ENCODE measurements around the gene ESPN. TPM values are rescaled to one million over a fixed set of nuclear protein-coding genes. Genes with fewer than 3 reads are reported as not detected.

The ESPN gene
- total RNA-seq, 3 donors from 2014 or later (not counting 1 experiment from before 2014, with no cell fraction given), result 1.1 to 2.0 (median 1.7) TPM

GRCh38 chr1:6473974-6474814, 49.6 kb downstream of the ESPN start:
- Mint-ChIP-seq H3K4me1 (peaks cover 0 to 7% of the 10 kb centered on the region in 2 donors), H3K36me3 (no peaks in the 10 kb centered on the region), H3K27ac (no peak overlapping the region), H3K4me3 (no peak overlapping the region), H3K27me3 (ENCODE audit: low read depth in 2 of 2) (peaks cover 0 to 5% of the 10 kb centered on the region in 2 donors), H3K9me3 (no peaks in the 10 kb centered on the region)
- Histone ChIP-seq H3K27me3 (ENCODE audit: control insufficient read depth, insufficient read depth, low read length) (no peaks in the 10 kb centered on the region), H3K27ac (ENCODE audit: low read length) (no peak overlapping the region), H3K4me1 (ENCODE audit: control insufficient read depth, insufficient read depth, low read length) (peaks cover 6% of the 10 kb centered on the region), H3K36me3 (ENCODE audit: control insufficient read depth, insufficient read depth, low read length) (no peaks in the 10 kb centered on the region), H3K9me3 (ENCODE audit: control insufficient read depth, insufficient read depth, low read length) (no peaks in the 10 kb centered on the region), H3K4me3 (ENCODE audit: low read length) (no peak overlapping the region)
- intact Hi-C loops (cut with micrococcal nuclease), result loop anchor here (2.0 kb wide), 1 partner anchor 125 kb away; no protein-coding TSS in a partner anchor
- WGBS (ENCODE audit: insufficient coverage), result 90% methylated on average over 26 of the region's 33 CpGs
- ATAC-seq, result no peak
- DNase-seq, result no peak
- no peak for TF ChIP-seq CTCF (IDR thresholded peaks at IDR 0.05)

GRCh38 chr1:6474815-6475282, 50.3 kb downstream of the ESPN start:
- no peak overlapping the region for H3K4me3 ChIP-seq (ENCODE audit: low read length)
- H3K27ac ChIP-seq (ENCODE audit: low read length), result no peak overlapping the region
- H3K27me3 ChIP-seq (ENCODE audit: control insufficient read depth, insufficient read depth, low read length), result no peaks in the 10 kb centered on the region
- Mint-ChIP-seq H3K4me1 (peaks cover 0 to 7% of the 10 kb centered on the region in 2 donors), H3K36me3 (no peaks in the 10 kb centered on the region), H3K27ac (no peak overlapping the region), H3K4me3 (no peak overlapping the region), H3K27me3 (ENCODE audit: low read depth in 2 of 2) (peaks cover 0 to 5% of the 10 kb centered on the region in 2 donors), H3K9me3 (no peaks in the 10 kb centered on the region)
- no peak for TF ChIP-seq CTCF (IDR thresholded peaks at IDR 0.05)
- H3K36me3 ChIP-seq (ENCODE audit: control insufficient read depth, insufficient read depth, low read length), result no peaks in the 10 kb centered on the region
- peaks cover 6% of the 10 kb centered on the region for H3K4me1 ChIP-seq (ENCODE audit: control insufficient read depth, insufficient read depth, low read length)
- intact Hi-C loops (cut with micrococcal nuclease), result loop anchor here (2.0 kb wide), 1 partner anchor 126 kb away; no protein-coding TSS in a partner anchor
- WGBS (ENCODE audit: insufficient coverage), result 78% methylated on average over 11 of the region's 13 CpGs
- H3K9me3 ChIP-seq (ENCODE audit: control insufficient read depth, insufficient read depth, low read length), result no peaks in the 10 kb centered on the region
- no peak for DNase-seq
- no peak for ATAC-seq

GRCh38 chr1:6475381-6476133, 51.0 kb downstream of the ESPN start:
- Mint-ChIP-seq H3K27ac (no peak overlapping the region), H3K9me3 (no peaks in the 10 kb centered on the region), H3K36me3 (no peaks in the 10 kb centered on the region), H3K4me3 (no peak overlapping the region), H3K27me3 (ENCODE audit: low read depth in 2 of 2) (peaks cover 0 to 5% of the 10 kb centered on the region in 2 donors), H3K4me1 (peaks cover 0 to 7% of the 10 kb centered on the region in 2 donors)
- H3K27me3 ChIP-seq (ENCODE audit: control insufficient read depth, insufficient read depth, low read length), result no peaks in the 10 kb centered on the region
- DNase-seq, result peak; percentile 69 to 91
- no peak overlapping the region for H3K4me3 ChIP-seq (ENCODE audit: low read length)
- peak; percentile 83 to 97 (median 95) for ATAC-seq
- intact Hi-C loops (cut with micrococcal nuclease), result loop anchor here (2.0 kb wide), 1 partner anchor 127 kb away; no protein-coding TSS in a partner anchor
- no peaks in the 10 kb centered on the region for H3K36me3 ChIP-seq (ENCODE audit: control insufficient read depth, insufficient read depth, low read length)
- TF ChIP-seq CTCF (IDR thresholded peaks at IDR 0.05), result peak; percentile 97
- peaks cover 6% of the 10 kb centered on the region for H3K4me1 ChIP-seq (ENCODE audit: control insufficient read depth, insufficient read depth, low read length)
- H3K9me3 ChIP-seq (ENCODE audit: control insufficient read depth, insufficient read depth, low read length), result no peaks in the 10 kb centered on the region
- no peak overlapping the region for H3K27ac ChIP-seq (ENCODE audit: low read length)
- 26% methylated on average over 33 of the region's 33 CpGs for WGBS (ENCODE audit: insufficient coverage)
